GM13976 (cell line): Measurements from ENCODE around the gene CACNA2D3.

Experiments used
- DNase-seq: peaks from one replicate; pipeline ENCODE4 v3.0.0; 2012; ENCODE audit warnings: low spot score
- in situ Hi-C: fragments of 300-500 bp; cut with MboI; formaldehyde crosslinking; loops from one replicate; pipeline ENCODE4 v1.12.0; 2022; ENCODE audit warnings: low sequenced_read_pairs, mixed read lengths, inconsistent platforms; ENCODE audit not compliant: unreplicated experiment
- TF ChIP-seq, protein P1 (sequence below): IDR thresholded peaks from 2 replicates; pipeline ENCODE4 v1.5.1; 2012; ENCODE audit warnings: borderline replicate concordance, mild to moderate bottlenecking; ENCODE audit not compliant: insufficient read depth; ENCODE audit errors: extremely low read depth, missing control alignments, control extremely low read depth

CACNA2D3 gene

DNA sequence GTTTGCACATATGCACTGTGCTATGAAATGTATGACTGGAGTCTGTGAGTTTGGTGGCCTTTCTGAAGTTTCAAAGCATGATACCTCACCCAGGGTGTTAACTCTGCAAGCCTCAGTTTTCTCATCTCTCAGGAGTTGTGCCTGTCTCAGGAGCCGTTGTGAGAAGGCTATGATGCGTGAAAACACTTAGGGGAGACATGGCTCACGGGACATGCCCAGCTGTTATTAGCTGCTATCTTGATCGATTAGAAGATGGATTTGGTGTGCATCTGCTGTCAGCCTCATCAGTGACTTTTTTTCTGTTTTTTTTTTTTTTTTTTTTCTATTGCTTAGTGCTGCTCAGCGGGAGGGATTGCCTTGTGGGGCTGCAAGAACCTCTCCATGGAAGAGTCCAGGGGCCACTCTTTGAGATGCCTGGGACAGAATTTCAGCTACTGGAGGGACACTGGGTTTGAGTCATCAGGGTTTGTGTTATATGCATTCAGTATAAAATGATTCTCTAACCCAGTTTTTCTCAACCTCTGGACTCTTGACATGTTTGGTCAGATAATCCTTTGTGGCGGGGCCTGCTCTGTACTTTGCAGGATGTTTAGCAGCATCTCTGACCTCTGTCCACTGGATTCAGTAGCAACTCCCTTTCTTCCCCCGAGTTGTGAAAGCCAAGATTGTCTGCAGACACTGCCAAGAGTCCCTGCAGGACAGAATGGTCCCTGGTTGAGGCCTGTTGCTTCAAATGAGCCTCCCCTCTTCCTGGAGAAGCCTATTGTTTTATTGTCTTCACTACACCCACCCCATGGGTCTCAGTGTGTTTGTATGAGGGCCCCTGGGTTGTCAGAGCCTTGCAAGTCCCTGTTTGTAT is 181.4 kb downstream of the CACNA2D3 start:
- TF ChIP-seq, protein P1, sequence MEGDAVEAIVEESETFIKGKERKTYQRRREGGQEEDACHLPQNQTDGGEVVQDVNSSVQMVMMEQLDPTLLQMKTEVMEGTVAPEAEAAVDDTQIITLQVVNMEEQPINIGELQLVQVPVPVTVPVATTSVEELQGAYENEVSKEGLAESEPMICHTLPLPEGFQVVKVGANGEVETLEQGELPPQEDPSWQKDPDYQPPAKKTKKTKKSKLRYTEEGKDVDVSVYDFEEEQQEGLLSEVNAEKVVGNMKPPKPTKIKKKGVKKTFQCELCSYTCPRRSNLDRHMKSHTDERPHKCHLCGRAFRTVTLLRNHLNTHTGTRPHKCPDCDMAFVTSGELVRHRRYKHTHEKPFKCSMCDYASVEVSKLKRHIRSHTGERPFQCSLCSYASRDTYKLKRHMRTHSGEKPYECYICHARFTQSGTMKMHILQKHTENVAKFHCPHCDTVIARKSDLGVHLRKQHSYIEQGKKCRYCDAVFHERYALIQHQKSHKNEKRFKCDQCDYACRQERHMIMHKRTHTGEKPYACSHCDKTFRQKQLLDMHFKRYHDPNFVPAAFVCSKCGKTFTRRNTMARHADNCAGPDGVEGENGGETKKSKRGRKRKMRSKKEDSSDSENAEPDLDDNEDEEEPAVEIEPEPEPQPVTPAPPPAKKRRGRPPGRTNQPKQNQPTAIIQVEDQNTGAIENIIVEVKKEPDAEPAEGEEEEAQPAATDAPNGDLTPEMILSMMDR: no peak
- no peak for DNase-seq
- in situ Hi-C loops: no loop called here

DNA sequence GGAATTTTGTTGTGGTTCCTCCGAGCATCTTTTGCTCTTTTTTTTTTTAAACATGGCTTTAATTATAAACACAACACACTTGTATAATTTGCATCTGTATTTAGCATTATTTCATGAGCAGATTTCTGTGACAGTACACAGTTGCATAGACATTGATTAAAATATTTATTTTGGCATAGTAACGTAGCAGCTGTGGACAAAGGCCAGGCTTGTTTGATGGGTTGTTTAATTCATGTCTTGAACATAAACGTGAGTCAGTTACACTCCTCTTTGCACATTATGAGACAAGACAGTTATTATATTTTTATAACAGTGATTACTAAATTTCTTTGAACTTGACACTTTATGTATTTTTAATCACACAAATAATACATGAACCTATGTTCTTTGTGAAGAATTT is 182.5 kb downstream of the CACNA2D3 start:
- no peak for DNase-seq
- in situ Hi-C loops: no loop called here
- TF ChIP-seq, protein P1: no peak

- in situ Hi-C loops: no loop called here
- DNase-seq: no peak
- TF ChIP-seq, protein P1: no peak
Measured at GRCh38 chr3:54305409-54306099, 183.2 kb downstream of the CACNA2D3 start.

DNA sequence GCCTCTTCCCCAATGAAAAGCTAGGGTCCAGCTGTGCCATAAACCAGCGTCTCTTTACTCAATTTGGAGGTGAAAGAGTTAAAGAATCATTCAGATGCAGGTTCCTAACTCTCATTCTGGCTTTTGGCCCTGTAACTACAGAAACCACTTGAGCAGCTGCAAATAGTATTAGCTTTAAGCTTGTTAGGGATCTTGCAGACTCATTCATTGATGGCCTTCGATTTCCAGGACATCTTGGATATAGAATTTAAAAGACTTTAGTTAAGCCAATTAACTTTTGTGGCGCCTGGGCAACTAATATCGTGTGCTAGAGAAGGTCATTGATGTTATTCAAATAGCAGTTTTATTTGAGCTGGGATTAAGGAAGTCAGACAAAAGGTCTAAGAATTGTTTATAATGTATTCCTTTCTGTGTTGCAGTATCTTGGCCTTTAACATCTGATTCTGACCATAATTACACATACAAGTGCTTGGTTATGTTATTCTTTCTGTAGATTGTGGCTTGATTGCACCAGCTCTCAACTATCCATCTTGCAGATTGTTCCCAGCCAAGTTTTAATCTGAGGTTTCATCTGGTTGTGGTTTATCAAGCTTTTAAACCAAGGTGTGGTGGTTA is 185.3 kb downstream of the CACNA2D3 start:
- TF ChIP-seq, protein P1: no peak
- no peak for DNase-seq
- in situ Hi-C loops: no loop called here

GRCh38 chr3:54309601-54310000 is 187.2 kb downstream of the CACNA2D3 start:
- TF ChIP-seq, protein P1: no peak
- in situ Hi-C loops: no loop called here
- DNase-seq: no peak

DNA sequence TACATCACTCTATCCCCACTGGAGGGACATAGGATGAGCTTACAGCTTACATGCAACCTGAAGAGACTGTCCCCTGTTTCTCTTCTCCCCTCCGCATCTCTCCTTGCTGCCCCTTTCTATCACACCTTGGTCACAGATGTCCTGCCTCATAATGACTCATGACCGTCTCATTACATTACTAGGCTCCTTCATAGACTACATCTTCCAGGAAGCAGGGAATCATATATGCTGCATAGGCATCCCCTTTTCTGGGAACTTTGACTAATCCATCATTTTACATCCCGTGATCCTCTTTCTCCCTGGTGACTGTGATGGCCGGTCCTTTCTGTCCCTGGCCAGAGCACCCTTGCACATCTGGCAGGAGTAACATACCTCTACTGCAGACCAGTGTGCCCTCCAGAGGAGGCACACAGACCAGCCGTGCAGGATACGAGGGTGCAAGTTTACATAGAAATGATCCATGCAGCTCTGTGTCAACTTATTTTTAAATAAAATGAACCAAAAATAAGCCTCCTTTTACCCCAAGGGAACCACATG is 188.9 kb downstream of the CACNA2D3 start:
- in situ Hi-C loops: no loop called here
- TF ChIP-seq, protein P1: no peak

More for the DNA sequence above, 188.9 kb downstream of the CACNA2D3 start:
- DNase-seq: no peak
